Hematopoietic multipotent progenitor cell treated with erythropoietin and hydrocortisone succinate and interleukin-3 and kit ligand, for 15 days (in vitro differentiated cells): ENCODE results near the gene CRADD.

Experiments used
- DNase-seq: peaks from one replicate; pipeline ENCODE4 v3.0.0-alpha.2; 2015; ENCODE audit warnings: low spot score

Gene CRADD

DNA sequence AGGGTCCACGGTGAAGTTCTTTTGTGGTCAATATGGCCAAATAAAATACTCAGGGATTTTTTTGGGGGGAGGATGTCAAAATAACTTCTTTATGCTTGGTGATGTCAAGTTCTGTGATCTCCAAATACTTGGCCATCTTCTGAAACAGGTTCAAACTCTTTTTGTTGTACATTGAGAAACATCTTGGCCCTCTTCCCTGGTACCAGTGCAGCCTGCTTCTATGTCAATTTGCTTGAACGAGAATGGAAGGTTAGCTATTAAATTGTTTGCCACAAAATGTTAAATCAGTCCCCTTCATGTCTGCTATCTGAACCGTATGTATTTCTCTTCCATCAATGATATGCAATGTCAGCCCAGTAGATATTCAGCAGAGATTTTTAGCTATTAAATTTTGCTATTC is 6.1 kb upstream of the CRADD start:
- DNase-seq = no peak

DNA sequence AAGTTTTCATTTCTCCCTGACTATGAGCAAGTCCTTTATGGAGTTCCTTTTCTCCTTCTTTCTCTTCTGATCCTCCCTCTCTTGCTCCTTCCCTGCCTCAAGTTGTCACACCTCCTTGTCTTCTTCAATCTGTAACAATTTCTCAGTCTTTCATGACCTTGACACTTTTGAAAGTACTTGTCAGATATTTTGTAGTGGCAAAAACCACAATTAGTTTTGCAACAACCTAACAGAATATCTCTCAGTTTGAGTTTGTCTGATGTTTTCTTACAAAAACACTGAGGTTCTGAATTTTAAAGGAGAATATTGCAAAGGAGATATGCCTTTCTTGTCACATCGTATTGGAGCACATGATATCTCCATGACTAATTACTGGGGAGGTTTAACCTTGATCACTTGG is 4.1 kb upstream of the CRADD start:
- no peak for DNase-seq

DNA sequence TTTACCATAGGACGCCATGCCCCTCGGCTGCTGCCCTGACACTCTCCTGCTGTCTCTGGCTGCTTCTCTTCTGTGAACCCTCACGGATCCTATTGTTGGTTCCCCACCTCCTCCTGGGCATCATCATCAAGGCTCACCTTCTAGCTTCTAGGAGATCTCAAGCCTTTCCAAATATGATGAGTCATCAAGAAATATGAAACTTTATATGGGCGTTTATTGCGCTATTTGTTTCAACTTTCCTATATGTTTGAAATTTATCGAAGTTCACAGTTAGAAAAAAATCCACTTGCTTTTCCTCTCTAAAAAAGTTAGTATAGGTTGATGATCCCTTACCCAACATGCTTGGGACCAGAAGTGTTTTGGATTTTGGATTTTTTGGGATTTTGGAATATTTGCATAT is 2.8 kb upstream of the CRADD start:
- DNase-seq = no peak

GRCh38 chr12:93676408-93677194 is 574 bp upstream of the CRADD start:
- DNase-seq = no peak

GRCh38 chr12:93678779-93679178 is 1.6 kb downstream of the CRADD start:
- no peak for DNase-seq

GRCh38 chr12:93679308-93679925 is 2.2 kb downstream of the CRADD start:
- DNase-seq = no peak

DNA sequence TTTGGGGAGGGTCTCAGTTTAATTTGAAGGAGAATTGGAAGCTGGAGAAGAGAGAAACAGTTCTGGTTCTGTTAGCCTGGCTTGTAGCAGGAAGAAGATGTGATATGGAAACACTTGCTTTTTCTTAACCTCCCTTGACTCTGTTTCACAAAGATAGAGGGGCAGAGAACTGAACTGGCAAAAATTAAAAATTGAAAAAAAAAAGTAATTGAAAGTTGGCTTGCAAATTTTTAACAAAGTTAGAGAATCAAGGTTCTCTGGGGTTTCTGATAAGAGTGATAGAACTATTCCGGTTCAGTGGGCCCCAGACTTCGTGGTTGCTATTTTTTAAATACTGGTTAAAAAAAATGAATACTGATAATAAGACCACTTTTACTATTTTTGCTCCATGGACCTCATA is 2.8 kb downstream of the CRADD start:
- peak; percentile 51 for DNase-seq

DNA sequence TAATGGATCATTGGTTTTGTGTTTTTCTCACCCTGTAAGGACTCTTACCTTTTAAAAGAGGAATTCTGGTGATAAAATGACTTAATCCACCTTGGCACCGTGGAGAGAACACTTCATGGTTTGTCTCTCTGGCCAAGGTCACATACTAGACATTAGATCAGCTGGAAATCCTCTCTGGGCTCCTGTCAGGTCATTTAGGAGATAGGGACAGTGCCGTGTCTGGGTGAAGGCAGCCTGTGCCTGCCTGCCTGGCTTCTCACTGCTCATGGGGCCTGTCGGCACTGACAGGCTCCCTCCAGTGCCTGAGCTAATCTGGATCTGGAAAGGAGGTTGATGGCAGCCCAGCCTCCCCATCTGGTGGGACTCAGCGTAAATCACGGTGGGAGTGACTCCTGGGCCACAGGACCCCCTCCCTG is 5.7 kb downstream of the CRADD start:
- no peak for DNase-seq

GRCh38 chr12:93683410-93683809 is 6.2 kb downstream of the CRADD start:
- no peak for DNase-seq

GRCh38 chr12:93684716-93685115 is 7.5 kb downstream of the CRADD start:
- no peak for DNase-seq

- DNase-seq = no peak
Observed at GRCh38 chr12:93686572-93687356, 9.6 kb downstream of the CRADD start.

- DNase-seq = no peak
Observed at GRCh38 chr12:93689076-93689834, 12.1 kb downstream of the CRADD start.

DNA sequence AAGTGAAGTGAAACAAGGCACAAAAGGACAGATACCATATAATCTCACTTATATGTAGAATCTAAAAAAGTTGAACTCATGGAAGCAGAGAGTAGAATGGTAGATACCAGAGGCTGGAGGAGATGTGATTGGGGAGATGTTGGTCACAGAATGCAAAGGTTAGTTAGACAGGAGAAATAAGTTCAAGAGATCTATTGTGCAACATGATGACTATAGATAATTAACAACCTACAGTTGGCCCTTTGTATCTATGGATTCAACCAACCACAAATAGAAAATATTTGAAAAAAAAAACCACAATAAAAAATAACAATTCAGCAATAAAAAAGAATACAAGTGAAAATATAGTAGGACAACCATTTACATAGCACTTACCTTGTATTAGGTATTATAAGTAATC is 19.3 kb downstream of the CRADD start:
- DNase-seq = no peak

GRCh38 chr12:93698307-93699092 is 21.3 kb downstream of the CRADD start:
- DNase-seq = no peak

GRCh38 chr12:93699271-93700145 is 22.3 kb downstream of the CRADD start:
- no peak for DNase-seq

GRCh38 chr12:93702707-93703315 is 25.6 kb downstream of the CRADD start:
- no peak for DNase-seq

GRCh38 chr12:93704122-93704521 is 26.9 kb downstream of the CRADD start:
- no peak for DNase-seq

GRCh38 chr12:93704625-93705024 is 27.4 kb downstream of the CRADD start:
- DNase-seq = no peak

DNA sequence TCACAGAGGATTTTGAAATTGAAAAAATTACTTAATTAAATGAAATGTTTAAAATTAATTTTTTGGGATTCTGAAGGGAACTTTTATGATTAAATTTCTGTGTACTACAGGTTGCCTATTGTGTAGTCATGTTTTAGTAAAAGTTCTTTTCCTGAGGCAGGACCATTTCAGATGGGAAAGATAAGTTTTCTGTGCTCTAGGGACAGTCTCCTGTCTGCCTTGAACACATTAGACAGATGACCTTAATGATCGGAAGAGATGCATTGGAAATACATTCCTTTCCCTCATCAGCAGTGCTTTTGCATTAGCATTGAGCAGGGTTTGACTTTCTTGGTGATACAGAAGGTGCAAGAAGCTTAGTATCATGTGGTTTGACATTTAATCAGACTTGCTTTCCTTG is 28.1 kb downstream of the CRADD start:
- DNase-seq = no peak

DNA sequence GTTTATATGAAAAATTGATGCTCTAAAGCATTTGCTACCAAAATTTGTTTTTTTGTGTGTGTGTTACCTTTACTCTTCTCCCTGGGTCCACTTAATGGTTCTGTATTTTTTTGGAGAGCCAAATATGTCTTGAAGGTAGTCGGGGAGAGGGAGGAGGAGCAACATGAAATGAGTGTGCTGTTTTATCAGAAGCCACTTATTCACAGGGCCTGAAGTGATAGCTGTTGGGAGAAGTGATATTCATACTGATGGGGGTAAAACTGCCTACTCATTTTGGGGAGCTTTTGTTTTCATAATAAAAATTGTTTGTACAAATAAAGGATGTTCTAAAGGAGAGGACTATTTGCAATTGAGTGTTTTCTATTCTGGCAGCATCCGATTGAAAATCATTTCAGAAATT is 29.2 kb downstream of the CRADD start:
- peak; percentile 78 for DNase-seq
